T-cell (primary cell): ENCODE data around the gene SIRPG. TPM values are rescaled to one million over a fixed set of nuclear protein-coding genes. Genes with fewer than 3 reads are reported as not detected.

Source experiments
- ATAC-seq, 4 experiments: fragments of 200-7000 bp in 3 of 4; fragments of 150-1000 bp in 1 of 4; cut with Tn5 transposase; replicated peaks in 1 of 4; 1 replicate in 3 of 4; 2 replicates in 1 of 4; pipeline ENCODE4 v1.10.0; 2021; ENCODE audit warnings: moderate library complexity in 3 of 4, mild to moderate bottlenecking in 2 of 4, moderate number of reproducible peaks in 1 of 4
- CTCF ChIA-PET, 2 donors: fragments of 300-600 bp; sonication (Branson Sonifier 250); formaldehyde crosslinking; loops; one replicate each; lab custom pipeline; 2022; ENCODE audit warnings: antibody characterized with exemption in 2 of 2; lab: Charles Lee
- POLR2A ChIA-PET, 2 donors: fragments of 300-600 bp; sonication (Branson Sonifier 250); formaldehyde crosslinking; loops; one replicate each; lab custom pipeline; 2022; ENCODE audit warnings: antibody characterized with exemption in 2 of 2; lab: Charles Lee
- DNase-seq, 35 experiments: peaks; one replicate each; pipeline versions ENCODE4 v3.0.0 to v3.0.0-alpha.2; 2013 to 2023
- H3K27ac ChIP-seq: one replicate; pipeline ENCODE4 v1.5.1; 2013; ENCODE audit warnings: low read length
- H3K27me3 ChIP-seq, 2 experiments: replicated peaks in 1 of 2; 1 replicate in 1 of 2; 2 replicates in 1 of 2; pipeline versions ENCODE4 v1.6.1 to v1.7.0; 2013; ENCODE audit warnings: low read length in 1 of 2, mixed read lengths in 1 of 2; ENCODE audit not compliant: control insufficient read depth in 2 of 2, insufficient read depth in 2 of 2; ENCODE audit errors: extremely low read depth in 1 of 2
- H3K36me3 ChIP-seq, 2 donors: 1 replicate in 1 of 2; 2 replicates in 1 of 2; pipeline versions ENCODE4 v1.6.1 to v1.7.0; 2013; ENCODE audit warnings: low read length in 1 of 2; ENCODE audit not compliant: control insufficient read depth in 2 of 2, insufficient read depth in 1 of 2; ENCODE audit errors: extremely low read depth in 1 of 2
- H3K4me1 ChIP-seq, 2 experiments: 1 replicate in 1 of 2; 2 replicates in 1 of 2; pipeline versions ENCODE4 v1.6.1 to v1.7.0; 2013; ENCODE audit warnings: low read length in 2 of 2, mixed read lengths in 1 of 2; ENCODE audit not compliant: insufficient read depth in 2 of 2, control insufficient read depth in 1 of 2; ENCODE audit errors: extremely low read depth in 1 of 2
- H3K4me3 ChIP-seq, 2 donors: 1 replicate in 1 of 2; 2 replicates in 1 of 2; pipeline versions ENCODE4 v1.5.1 to v1.7.0; 2013; ENCODE audit warnings: mild to moderate bottlenecking in 2 of 2, low read length in 1 of 2, moderate library complexity in 1 of 2; ENCODE audit not compliant: control insufficient read depth in 1 of 2; ENCODE audit errors: extremely low read depth in 1 of 2
- H3K9me3 ChIP-seq: 2 replicates; pipeline ENCODE4 v1.7.0; 2013
- H3K27ac Mint-ChIP-seq, 2 donors: one replicate each; pipeline ENCODE4 v1.8.0; 2020 to 2021; ENCODE audit warnings: mild to moderate bottlenecking in 2 of 2, mixed read lengths in 2 of 2
- H3K27me3 Mint-ChIP-seq, 2 donors: one replicate each; pipeline ENCODE4 v1.8.0; 2021 to 2022; ENCODE audit warnings: mixed read lengths in 2 of 2
- H3K36me3 Mint-ChIP-seq: one replicate; pipeline ENCODE4 v1.8.0; 2021; ENCODE audit warnings: mixed read lengths
- H3K4me1 Mint-ChIP-seq, 3 donors: one replicate each; pipeline ENCODE4 v1.8.0; 2020 to 2022; ENCODE audit warnings: mixed read lengths in 3 of 3, mild to moderate bottlenecking in 1 of 3
- H3K4me3 Mint-ChIP-seq, 3 donors: one replicate each; pipeline ENCODE4 v1.8.0; 2020 to 2022; ENCODE audit warnings: mild to moderate bottlenecking in 3 of 3, mixed read lengths in 3 of 3, moderate library complexity in 3 of 3
- H3K9me3 Mint-ChIP-seq, 3 donors: one replicate each; pipeline ENCODE4 v1.8.0; 2020 to 2022; ENCODE audit warnings: mixed read lengths in 3 of 3
- WGBS: methylation state at CpG from one replicate; pipeline ENCODE4 v1.1.5; 2013; ENCODE audit warnings: missing lambda C conversion rate; ENCODE audit not compliant: insufficient coverage; 5-methylcytosine and 5-hydroxymethylcytosine counted together
- total RNA-seq, 35 experiments: library from RNA in 6 of 35; stranded (reverse) in 6 of 35; fragments of 120-200 nt in 1 of 35; gene quantifications; one replicate each; pipeline versions ENCODE4 v1.2.1 to v1.2.4 and lab custom pipeline; 2013 to 2026

The SIRPG gene
- total RNA-seq, 5 donors from 2014 or later (not counting 1 experiment from before 2014, with no cell fraction given), result 25.4 to 59.5 (median 28.6) TPM

DNA sequence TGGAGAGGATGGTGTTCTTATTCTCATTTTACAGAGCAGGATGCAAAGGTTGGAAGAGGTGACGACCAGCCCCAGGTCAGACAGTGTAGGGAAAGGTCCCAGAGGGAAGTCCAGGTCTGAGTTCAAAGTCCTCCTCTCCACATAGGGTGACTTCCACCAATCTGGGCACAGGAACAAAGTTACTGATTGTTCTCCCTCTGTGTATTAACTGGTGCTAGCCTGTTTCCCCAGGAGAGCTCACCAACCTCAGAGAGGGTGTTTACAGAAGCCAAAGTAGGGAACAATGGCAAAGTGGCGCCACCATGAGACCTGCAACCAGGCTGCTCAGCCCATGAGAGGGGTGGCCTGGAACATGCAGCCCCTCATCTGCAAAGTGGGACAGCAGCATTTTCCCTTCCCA is 21.0 kb downstream of the SIRPG start:
- Histone ChIP-seq H3K27ac (no peak overlapping the region), H3K4me1 (peaks cover 0 to 14% of the 10 kb centered on the region in 2 experiments), H3K4me3 (no peak overlapping the region), H3K9me3 (no peaks in the 10 kb centered on the region), H3K36me3 (peaks cover 9 to 35% of the 10 kb centered on the region in 2 donors), H3K27me3 (no peaks in the 10 kb centered on the region)
- ATAC-seq, result no peak
- Mint-ChIP-seq H3K9me3 (peaks cover 0 to 10% (median 2%) of the 10 kb centered on the region in 3 donors), H3K27ac (peak overlapping the region; percentile 63 to 83), H3K27me3 (no peaks in the 10 kb centered on the region), H3K36me3 (peaks cover 38% of the 10 kb centered on the region), H3K4me3 (no peak overlapping the region), H3K4me1 (peaks cover 36 to 60% (median 53%) of the 10 kb centered on the region in 3 donors)
- POLR2A ChIA-PET, result no interaction called here
- CTCF ChIA-PET, result no interaction called here
- WGBS, result no CpG with 5 or more reads among the region's 2 CpGs
- no peak for DNase-seq

DNA sequence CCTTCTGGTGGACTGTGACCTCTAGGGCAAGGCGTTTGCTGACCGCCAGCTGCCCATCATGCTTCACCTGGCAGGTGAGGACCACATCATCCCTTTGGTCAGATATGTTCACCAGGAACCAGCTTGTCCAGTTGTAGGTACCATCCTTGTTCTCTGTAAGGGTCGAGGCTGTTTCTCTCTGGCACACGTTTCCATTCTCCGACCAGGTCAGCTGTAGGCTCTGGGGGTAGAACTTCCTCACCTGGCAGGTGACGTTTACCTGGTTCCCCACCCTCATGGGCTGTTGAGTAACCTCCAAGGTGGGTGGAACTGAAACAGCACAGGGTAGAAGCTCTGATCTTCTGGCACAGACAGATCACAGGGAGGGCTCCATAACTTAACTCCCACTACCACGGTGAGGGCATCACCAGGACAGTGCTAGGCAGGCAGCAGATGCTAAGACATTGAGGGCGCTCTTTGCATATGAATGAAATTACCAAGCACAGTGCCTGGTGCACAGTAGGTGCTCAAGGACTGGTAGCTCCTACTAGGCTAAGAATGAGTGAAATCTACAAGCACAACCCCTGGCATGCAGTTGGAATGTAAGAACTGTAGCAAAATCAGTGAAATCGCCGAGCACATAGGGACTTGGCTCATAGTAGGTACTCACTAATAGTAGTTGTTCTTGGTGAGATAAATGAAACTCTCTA is 22.1 kb downstream of the SIRPG start:
- 84% methylated on average over 8 of the region's 10 CpGs for WGBS
- Mint-ChIP-seq H3K4me3 (no peak overlapping the region), H3K36me3 (peaks cover 40% of the 10 kb centered on the region), H3K9me3 (peaks cover 0 to 10% (median 2%) of the 10 kb centered on the region in 3 donors), H3K27ac (peak overlapping the region; percentile 63 to 83), H3K4me1 (peaks cover 41 to 68% (median 56%) of the 10 kb centered on the region in 3 donors), H3K27me3 (no peaks in the 10 kb centered on the region)
- H3K4me1 ChIP-seq, result peaks cover 0 to 16% of the 10 kb centered on the region in 2 experiments
- no peaks in the 10 kb centered on the region for H3K27me3 ChIP-seq
- CTCF ChIA-PET, result interaction anchor here in 1 of 2 donors (0.6 kb wide), 1 partner anchor 128 kb away, joined by 4 read pairs; no protein-coding TSS in a partner anchor
- no peak overlapping the region for H3K4me3 ChIP-seq
- H3K9me3 ChIP-seq, result no peaks in the 10 kb centered on the region
- POLR2A ChIA-PET, result interaction anchor here in 1 of 2 donors (0.6 kb wide), 1 partner anchor 13 kb away, joined by 5 read pairs; no protein-coding TSS in a partner anchor
- no peak overlapping the region for H3K27ac ChIP-seq
- no peak for DNase-seq
- ATAC-seq, result no peak
- H3K36me3 ChIP-seq, result peaks cover 9 to 45% of the 10 kb centered on the region in 2 donors

DNA sequence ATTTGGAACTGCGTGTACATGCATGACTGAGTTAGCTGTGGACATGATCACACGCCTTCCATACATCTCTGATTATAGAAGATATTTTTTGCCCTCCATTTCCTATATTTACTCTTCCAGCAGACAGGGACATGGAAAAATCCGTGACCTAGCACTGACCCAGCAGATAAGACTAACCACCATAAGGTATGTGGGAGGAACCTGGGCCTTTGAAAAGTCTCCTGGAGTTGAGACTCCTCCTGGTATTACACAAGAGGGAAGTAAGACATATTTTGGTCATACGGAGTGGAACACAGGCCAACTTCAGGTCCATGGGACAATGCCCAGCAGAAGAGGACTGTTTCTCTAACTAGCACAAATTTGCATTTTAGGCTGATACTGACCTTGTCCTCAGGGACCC is 24.0 kb downstream of the SIRPG start:
- Mint-ChIP-seq H3K36me3 (peaks cover 53% of the 10 kb centered on the region), H3K4me3 (peak overlapping the region in 1 of 3 donors; percentile 12), H3K9me3 (no peaks in the 10 kb centered on the region), H3K4me1 (peaks cover 41 to 65% (median 55%) of the 10 kb centered on the region in 3 donors), H3K27me3 (no peaks in the 10 kb centered on the region), H3K27ac (peak overlapping the region; percentile 83 to 86)
- POLR2A ChIA-PET, result no interaction called here
- H3K27ac ChIP-seq, result no peak overlapping the region
- CTCF ChIA-PET, result no interaction called here
- ATAC-seq, result no peak
- no peak overlapping the region for H3K4me3 ChIP-seq
- WGBS, result 80% methylated on average over 1 of the region's 4 CpGs
- DNase-seq, result no peak
- H3K9me3 ChIP-seq, result no peaks in the 10 kb centered on the region
- H3K36me3 ChIP-seq, result peaks cover 17 to 64% of the 10 kb centered on the region in 2 donors
- H3K4me1 ChIP-seq, result peaks cover 0 to 16% of the 10 kb centered on the region in 2 experiments
- H3K27me3 ChIP-seq, result no peaks in the 10 kb centered on the region

DNA sequence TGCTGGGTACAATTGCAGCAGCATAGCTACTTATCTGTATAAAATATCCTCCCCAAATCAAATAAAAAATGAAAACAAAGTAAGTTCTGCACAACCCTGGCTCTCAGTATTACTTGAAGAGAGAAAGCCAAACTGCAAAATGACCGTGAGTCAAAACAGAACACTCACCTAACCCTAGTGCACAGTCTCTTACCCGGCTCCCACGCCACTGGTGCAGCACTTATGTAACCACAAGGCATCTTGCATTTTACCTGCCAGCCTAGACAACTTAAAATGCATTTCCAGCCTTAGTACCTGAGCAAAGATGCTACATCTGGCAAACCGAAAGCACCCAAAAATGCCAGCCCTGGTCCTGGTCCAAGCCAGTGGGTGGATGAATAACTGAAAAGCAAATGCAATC is 25.4 kb downstream of the SIRPG start:
- Histone ChIP-seq H3K4me1 (peaks cover 0 to 16% of the 10 kb centered on the region in 2 experiments), H3K9me3 (no peaks in the 10 kb centered on the region), H3K36me3 (peaks cover 17 to 75% of the 10 kb centered on the region in 2 donors), H3K27me3 (no peaks in the 10 kb centered on the region), H3K4me3 (no peak overlapping the region), H3K27ac (peak overlapping the region; percentile 66)
- ChIA-PET POLR2A (interaction anchor here in 1 of 2 donors (1.0 kb wide), 1 partner anchor 24 kb away, joined by 3 read pairs; no protein-coding TSS in a partner anchor), CTCF (no interaction called here)
- Mint-ChIP-seq H3K27ac (peak overlapping the region; percentile 92 to 93), H3K36me3 (peaks cover 64% of the 10 kb centered on the region), H3K9me3 (no peaks in the 10 kb centered on the region), H3K4me3 (peak overlapping the region; percentile 55 to 74 (median 59)), H3K27me3 (no peaks in the 10 kb centered on the region), H3K4me1 (peaks cover 47 to 70% (median 56%) of the 10 kb centered on the region in 3 donors)
- DNase-seq, result peak in 3 of 35 experiments; percentile 9 to 37 (median 13)
- 4% methylated on average over 3 of the region's 4 CpGs for WGBS
- ATAC-seq, result peak; percentile 43 to 78 (median 65)

DNA sequence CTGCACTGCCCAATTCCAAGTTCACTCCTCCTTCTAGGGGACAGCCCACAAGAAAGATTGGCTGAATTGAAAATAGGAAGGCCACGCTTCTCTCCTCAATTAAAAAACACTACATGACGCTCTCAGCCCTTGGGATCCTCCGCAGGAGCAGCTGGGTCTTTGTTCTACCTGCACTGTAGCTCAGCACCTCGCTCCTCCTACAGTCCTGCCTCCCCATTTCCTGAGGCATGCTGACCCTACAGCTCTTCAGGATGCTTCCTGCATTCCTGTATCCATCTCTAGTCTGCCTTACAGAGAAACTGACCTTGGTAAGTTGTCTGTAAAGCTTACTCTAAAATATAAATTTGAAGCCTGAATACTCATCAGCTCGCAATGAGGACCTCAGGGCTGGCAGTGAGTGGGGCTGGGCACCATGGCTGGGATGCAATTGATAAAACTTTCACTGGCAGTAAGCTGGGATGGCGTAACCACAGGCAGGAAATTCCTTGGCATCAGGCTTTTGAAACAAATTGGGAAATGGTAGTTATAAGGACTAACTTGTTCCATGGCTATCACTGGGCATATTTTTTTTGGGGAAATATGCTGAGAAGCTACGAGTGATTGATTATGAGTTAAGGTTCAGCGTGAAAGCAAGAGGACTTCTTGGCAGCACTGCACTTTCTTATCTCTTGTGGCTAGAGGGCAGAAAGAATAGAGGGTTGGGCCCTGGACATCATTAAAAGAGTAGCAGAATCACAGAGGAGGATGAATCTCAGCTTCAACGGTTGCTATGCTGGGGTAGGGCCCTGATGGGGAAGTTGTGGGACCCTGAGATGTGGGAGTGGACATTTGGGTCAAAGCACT is 26.0 kb downstream of the SIRPG start:
- H3K36me3 ChIP-seq, result peaks cover 14 to 71% of the 10 kb centered on the region in 2 donors
- peaks cover 0 to 16% of the 10 kb centered on the region in 2 experiments for H3K4me1 ChIP-seq
- DNase-seq, result no peak
- no peaks in the 10 kb centered on the region for H3K9me3 Mint-ChIP-seq
- H3K4me1 Mint-ChIP-seq, result peaks cover 53 to 70% (median 57%) of the 10 kb centered on the region in 3 donors
- H3K27me3 ChIP-seq, result no peaks in the 10 kb centered on the region
- H3K27ac Mint-ChIP-seq, result peak overlapping the region; percentile 92 to 93
- POLR2A ChIA-PET, result interaction anchor here in 1 of 2 donors (1.0 kb wide), 1 partner anchor 25 kb away, joined by 3 read pairs; no protein-coding TSS in a partner anchor
- no peaks in the 10 kb centered on the region for H3K27me3 Mint-ChIP-seq
- H3K4me3 ChIP-seq, result no peak overlapping the region
- no peaks in the 10 kb centered on the region for H3K9me3 ChIP-seq
- WGBS, result 60% methylated on average over 6 of the region's 9 CpGs
- peak in 3 of 4 experiments; percentile 7 to 16 (median 12) for ATAC-seq
- peak overlapping the region in 2 of 3 donors; percentile 59 to 74 for H3K4me3 Mint-ChIP-seq
- CTCF ChIA-PET, result no interaction called here
- peak overlapping the region; percentile 66 for H3K27ac ChIP-seq
- peaks cover 57% of the 10 kb centered on the region for H3K36me3 Mint-ChIP-seq

DNA sequence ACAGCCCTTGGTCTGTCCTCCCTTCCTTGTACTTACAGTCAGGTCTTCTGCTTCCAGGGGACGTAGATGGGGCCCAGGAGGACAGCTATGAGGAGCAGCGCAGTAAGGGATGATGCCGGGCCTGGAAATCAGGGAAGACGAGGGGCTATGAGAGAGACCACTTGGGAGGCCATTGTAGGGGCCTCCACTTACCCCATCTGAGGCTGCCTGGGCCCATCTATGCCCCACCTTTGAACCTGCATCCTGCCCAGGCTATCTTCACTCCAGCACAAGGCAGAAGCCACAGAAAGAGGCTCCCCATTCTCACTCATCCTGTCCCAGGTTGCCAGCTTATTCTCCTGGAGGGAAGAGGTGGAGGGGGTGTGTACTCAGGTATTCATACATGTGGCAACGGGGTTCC is 27.4 kb downstream of the SIRPG start:
- ChIA-PET CTCF (interaction anchor here in 1 of 2 donors (0.6 kb wide), 1 partner anchor 104 kb away, joined by 3 read pairs; no protein-coding TSS in a partner anchor), POLR2A (no interaction called here)
- no peaks in the 10 kb centered on the region for H3K9me3 Mint-ChIP-seq
- H3K4me1 ChIP-seq, result peaks cover 0 to 16% of the 10 kb centered on the region in 2 experiments
- no peaks in the 10 kb centered on the region for H3K27me3 Mint-ChIP-seq
- H3K36me3 Mint-ChIP-seq, result peaks cover 44% of the 10 kb centered on the region
- no peak for ATAC-seq
- peaks cover 13 to 61% of the 10 kb centered on the region in 2 donors for H3K36me3 ChIP-seq
- no peak overlapping the region for H3K4me3 ChIP-seq
- DNase-seq, result no peak
- peaks cover 60 to 72% (median 64%) of the 10 kb centered on the region in 3 donors for H3K4me1 Mint-ChIP-seq
- H3K27ac Mint-ChIP-seq, result peak overlapping the region; percentile 81 to 92
- WGBS, result 98% methylated on average over 4 of the region's 5 CpGs
- H3K27ac ChIP-seq, result no peak overlapping the region
- H3K9me3 ChIP-seq, result no peaks in the 10 kb centered on the region
- H3K27me3 ChIP-seq, result no peaks in the 10 kb centered on the region
- H3K4me3 Mint-ChIP-seq, result no peak overlapping the region
